GM23248 (cell line): ENCODE data around the gene NFIA. TPM values are rescaled to one million over a fixed set of nuclear protein-coding genes. Genes with fewer than 3 reads are reported as not detected.
A peak's percentile ranks its signal among the peaks of the same experiment; 100 is the strongest.

Source experiments
- DNase-seq: peaks from one replicate; pipeline ENCODE4 v3.0.0-alpha.2; 2015
- H2AFZ ChIP-seq: fragments of 200-600 bp; sonication (generic); 2 replicates; pipeline ENCODE4 v1.6.1; 2016; ENCODE audit warnings: antibody characterized with exemption
- H3F3A ChIP-seq: fragments of 200-600 bp; sonication (generic); 2 replicates; pipeline ENCODE4 v1.6.1; 2016; ENCODE audit warnings: mild to moderate bottlenecking, antibody characterized with exemption, mixed run types; ENCODE audit not compliant: insufficient read depth
- H3K27ac ChIP-seq: fragments of 200-600 bp; sonication (generic); 2 replicates; pipeline ENCODE4 v1.5.1; 2016; ENCODE audit warnings: mild to moderate bottlenecking
- H3K27me3 ChIP-seq: fragments of 200-600 bp; sonication (generic); replicated peaks from 2 replicates; pipeline ENCODE4 v1.6.1; 2016; ENCODE audit warnings: mild to moderate bottlenecking; ENCODE audit not compliant: insufficient read depth
- H3K36me3 ChIP-seq: fragments of 200-600 bp; sonication (generic); 2 replicates; pipeline ENCODE4 v1.6.1; 2016; ENCODE audit warnings: low read depth, mild to moderate bottlenecking
- H3K4me1 ChIP-seq: fragments of 200-600 bp; sonication (generic); 2 replicates; pipeline ENCODE4 v1.6.1; 2016; ENCODE audit warnings: mild to moderate bottlenecking; ENCODE audit not compliant: insufficient read depth
- H3K4me2 ChIP-seq: fragments of 200-600 bp; sonication (generic); one replicate; pipeline ENCODE4 v1.6.1; 2016; ENCODE audit warnings: mild to moderate bottlenecking; ENCODE audit not compliant: unreplicated experiment
- H3K4me3 ChIP-seq: fragments of 200-600 bp; sonication (generic); 2 replicates; pipeline ENCODE4 v1.5.1; 2016; ENCODE audit warnings: mild to moderate bottlenecking
- H3K79me2 ChIP-seq: fragments of 200-600 bp; sonication (generic); 2 replicates; pipeline ENCODE4 v1.6.1; 2016; ENCODE audit warnings: mild to moderate bottlenecking; ENCODE audit not compliant: insufficient read depth
- H3K9ac ChIP-seq: fragments of 200-600 bp; sonication (generic); 2 replicates; pipeline ENCODE4 v1.6.1; 2016; ENCODE audit warnings: mild to moderate bottlenecking
- H3K9me2 ChIP-seq: fragments of 200-600 bp; sonication (generic); 2 replicates; pipeline ENCODE4 v1.6.1; 2016; ENCODE audit warnings: mixed run types, mild to moderate bottlenecking, moderate library complexity; ENCODE audit not compliant: insufficient read depth
- H3K9me3 ChIP-seq: fragments of 200-600 bp; sonication (generic); one replicate; pipeline ENCODE4 v1.6.1; 2017; ENCODE audit warnings: low read depth
- H4K20me1 ChIP-seq: fragments of 200-600 bp; sonication (generic); 2 replicates; pipeline ENCODE4 v1.6.0; 2016; ENCODE audit not compliant: insufficient read depth
- EZH2 ChIP-seq: fragments of 200-600 bp; sonication (generic); IDR thresholded peaks from 2 replicates; pipeline ENCODE4 v1.6.1; 2018; ENCODE audit warnings: antibody characterized with exemption, mild to moderate bottlenecking; ENCODE audit not compliant: insufficient read depth, poor library complexity, severe bottlenecking
- EZH2phosphoT487 ChIP-seq: fragments of 200-600 bp; sonication (generic); IDR thresholded peaks from 2 replicates; pipeline ENCODE4 v1.6.1; 2018; ENCODE audit warnings: antibody characterized with exemption, moderate library complexity, mild to moderate bottlenecking, low read depth; ENCODE audit not compliant: insufficient read depth
- WGBS, 2 experiments: methylation state at CpG; one replicate each; pipeline ENCODE4 v1.1.6; 2015 to 2017; ENCODE audit warnings: low lambda C conversion rate in 2 of 2, low coverage in 1 of 2; ENCODE audit errors: missing lambda C conversion rate in 2 of 2; 5-methylcytosine and 5-hydroxymethylcytosine counted together
- in situ Hi-C: fragments of 300-500 bp; cut with MboI; formaldehyde crosslinking; loops from 2 replicates; pipeline ENCODE4 v1.15.0; 2020
- polyA plus RNA-seq: library from polyadenylated mRNA; unstranded; fragments of >200 nt; fragmentation: Nextera tagmentation; extraction: Ambion mirVana; gene quantifications from 2 replicates; pipeline ENCODE4 v1.2.1, GENCODE V29; 2016
- total RNA-seq: library from RNA; depleted of rRNA; stranded (reverse); fragments of >200 nt; shearing (Covaris generic); gene quantifications from 2 replicates; pipeline ENCODE4 v1.2.3, GENCODE V29; 2014

The NFIA gene
- total and polyA plus RNA-seq, 2 experiments from 2014 or later: 3.4 to 8.8 TPM

GRCh38 chr1:61299463-61299862 is 217.1 kb downstream of the NFIA start:
- no peak overlapping the region for H3K9ac ChIP-seq
- 73% methylated on average over 2 of the region's 2 CpGs for WGBS, 2 experiments
- H2AFZ ChIP-seq: no peak overlapping the region

GRCh38 chr1:61300899-61301298 is 218.5 kb downstream of the NFIA start:
- Histone ChIP-seq H3K27me3 (no peaks in the 10 kb centered on the region), H3K27ac (no peak overlapping the region), H3K4me3 (no peak overlapping the region), H2AFZ (no peak overlapping the region), H3K4me1 (peaks cover 14% of the 10 kb centered on the region; the same call in 1 of the 2 replicates), H4K20me1 (no peaks in the 10 kb centered on the region), H3K79me2 (no peaks in the 10 kb centered on the region), H3K36me3 (no peaks in the 10 kb centered on the region), H3K4me2 (no peak overlapping the region), H3K9me3 (no peaks in the 10 kb centered on the region), H3K9me2 (no peaks in the 10 kb centered on the region), H3F3A (no peaks in the 10 kb centered on the region), H3K9ac (no peak overlapping the region)
- in situ Hi-C loops: no loop called here
- WGBS, 2 experiments: 77 to 83% methylated on average over 3 of the region's 3 CpGs
- TF ChIP-seq EZH2phosphoT487 (no peak), EZH2 (no peak)
- no peak for DNase-seq

More at GRCh38 chr1:61299463-61299862, 217.1 kb downstream of the NFIA start:
- H3K9me2 ChIP-seq: no peaks in the 10 kb centered on the region
- no peak overlapping the region for H3K4me3 ChIP-seq
- no peaks in the 10 kb centered on the region for H3K79me2 ChIP-seq
- H3F3A ChIP-seq: no peaks in the 10 kb centered on the region
- in situ Hi-C loops: no loop called here
- no peaks in the 10 kb centered on the region for H3K27me3 ChIP-seq
- TF ChIP-seq EZH2 (no peak), EZH2phosphoT487 (no peak)
- no peak overlapping the region for H3K27ac ChIP-seq
- H3K9me3 ChIP-seq: no peaks in the 10 kb centered on the region
- DNase-seq: no peak
- no peaks in the 10 kb centered on the region for H3K36me3 ChIP-seq
- H3K4me2 ChIP-seq: no peak overlapping the region
- no peaks in the 10 kb centered on the region for H4K20me1 ChIP-seq
- H3K4me1 ChIP-seq: peaks cover 14% of the 10 kb centered on the region; the same call in 1 of the 2 replicates

GRCh38 chr1:61301824-61302657 is 219.7 kb downstream of the NFIA start:
- H3K4me3 ChIP-seq: no peak overlapping the region
- H3K27me3 ChIP-seq: no peaks in the 10 kb centered on the region
- no peak overlapping the region for H3K4me2 ChIP-seq
- H3F3A ChIP-seq: no peaks in the 10 kb centered on the region
- peaks cover 14% of the 10 kb centered on the region; the same call in 1 of the 2 replicates for H3K4me1 ChIP-seq
- no peaks in the 10 kb centered on the region for H3K79me2 ChIP-seq
- in situ Hi-C loops: no loop called here
- no peak overlapping the region for H2AFZ ChIP-seq
- H3K27ac ChIP-seq: peak overlapping the region; percentile 18
- no peaks in the 10 kb centered on the region for H3K9me3 ChIP-seq
- DNase-seq: peak; percentile 89
- no peaks in the 10 kb centered on the region for H4K20me1 ChIP-seq
- H3K9ac ChIP-seq: peak overlapping the region; percentile 12; the same call in 1 of the 2 replicates
- WGBS, 2 experiments: 52 to 55% methylated on average over 4 of the region's 4 CpGs
- H3K36me3 ChIP-seq: no peaks in the 10 kb centered on the region
- TF ChIP-seq EZH2phosphoT487: no peak
- TF ChIP-seq EZH2: no peak
- no peaks in the 10 kb centered on the region for H3K9me2 ChIP-seq

GRCh38 chr1:61307422-61308142 is 225.2 kb downstream of the NFIA start:
- Histone ChIP-seq H3K4me2 (no peak overlapping the region), H2AFZ (no peak overlapping the region), H3F3A (no peaks in the 10 kb centered on the region), H4K20me1 (no peaks in the 10 kb centered on the region), H3K4me3 (no peak overlapping the region), H3K79me2 (no peaks in the 10 kb centered on the region), H3K36me3 (no peaks in the 10 kb centered on the region), H3K9me3 (no peaks in the 10 kb centered on the region), H3K9me2 (no peaks in the 10 kb centered on the region), H3K27ac (no peak overlapping the region), H3K9ac (no peak overlapping the region), H3K27me3 (no peaks in the 10 kb centered on the region), H3K4me1 (0 out of 2 replicates have a peak, but pooled peaks cover 4% of the 10 kb centered on the region)
- WGBS, 2 experiments: 88 to 90% methylated on average over 3 of the region's 3 CpGs
- DNase-seq: no peak
- TF ChIP-seq EZH2 (no peak), EZH2phosphoT487 (no peak)
- in situ Hi-C loops: no loop called here
